ENCODE measurements around the gene RPL7L1.

DNA sequence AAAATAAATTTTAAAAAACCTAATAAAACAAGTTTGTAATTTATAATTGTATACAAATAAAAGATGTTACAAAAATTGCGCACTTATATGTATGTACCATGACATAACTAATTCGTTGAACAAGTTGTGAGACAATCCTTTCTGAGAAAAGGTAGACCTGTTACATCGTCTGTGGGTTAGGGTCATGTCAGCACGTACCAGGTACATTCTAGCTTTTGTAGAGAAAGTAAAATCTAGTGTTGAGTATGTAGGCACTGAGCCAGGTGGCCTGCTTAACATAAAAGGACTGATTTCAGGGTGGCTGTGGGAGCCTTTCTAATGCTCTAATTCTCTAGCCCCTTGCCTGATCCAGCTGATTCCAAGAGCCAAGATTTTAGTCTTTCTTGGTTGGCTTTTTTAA, 10.4 kb downstream of the RPL7L1 start:
- TF ChIP-seq CTCF (IDR thresholded peaks at IDR 0.05) (no peak), POLR2A (IDR thresholded peaks at IDR 0.05) (no peak), EP300 (IDR thresholded peaks at IDR 0.05) (no peak), POLR2AphosphoS5 (IDR thresholded peaks at IDR 0.05) (no peak)
